OCI-LY1 (cell line): ENCODE data around the gene PGRMC2.

Experiments
- H2AFZ ChIP-seq: fragments of 200-600 bp; sonication (generic), shearing (Covaris generic); 2 replicates; pipeline ENCODE4 v1.6.0; 2014; ENCODE audit warnings: antibody characterized with exemption, mild to moderate bottlenecking, low read length
- H3F3A ChIP-seq: fragments of 200-600 bp; sonication (generic), shearing (Covaris generic); 2 replicates; pipeline ENCODE4 v1.6.0; 2014; ENCODE audit warnings: mild to moderate bottlenecking, antibody characterized with exemption, low read length, moderate library complexity; ENCODE audit not compliant: insufficient read depth
- H3K27ac ChIP-seq: fragments of 200-600 bp; sonication (generic); 2 replicates; pipeline ENCODE4 v1.5.1; 2014; ENCODE audit warnings: low read length, mixed run types, mild to moderate bottlenecking, low read depth; ENCODE audit not compliant: poor library complexity, severe bottlenecking
- H3K27me3 ChIP-seq: fragments of 200-600 bp; sonication (generic); 2 replicates; pipeline ENCODE4 v1.6.0; 2014; ENCODE audit warnings: antibody characterized with exemption, mild to moderate bottlenecking, low read length, moderate library complexity; ENCODE audit not compliant: insufficient read depth
- H3K36me3 ChIP-seq: fragments of 200-600 bp; sonication (generic); 2 replicates; pipeline ENCODE4 v1.6.1; 2014; ENCODE audit warnings: mild to moderate bottlenecking, antibody characterized with exemption, low read length, moderate library complexity, mixed read lengths; ENCODE audit not compliant: insufficient read depth
- H3K4me1 ChIP-seq: fragments of 200-600 bp; sonication (generic); 2 replicates; pipeline ENCODE4 v1.5.1; 2014; ENCODE audit warnings: mild to moderate bottlenecking, low read length, moderate library complexity; ENCODE audit not compliant: insufficient read depth, severe bottlenecking
- H3K4me2 ChIP-seq: fragments of 200-600 bp; sonication (generic), shearing (Covaris generic); 2 replicates; pipeline ENCODE4 v1.6.1; 2014; ENCODE audit warnings: low read length
- H3K4me3 ChIP-seq: fragments of 200-600 bp; sonication (generic); 2 replicates; pipeline ENCODE4 v1.5.1; 2014; ENCODE audit warnings: low read length, low read depth, mild to moderate bottlenecking, mixed read lengths; ENCODE audit not compliant: poor library complexity, severe bottlenecking
- H3K79me2 ChIP-seq: fragments of 200-600 bp; shearing (Covaris generic); 2 replicates; pipeline ENCODE4 v1.6.1; 2016; ENCODE audit warnings: mixed run types, low read length, mixed read lengths; ENCODE audit not compliant: insufficient read depth
- H3K9ac ChIP-seq: fragments of 200-600 bp; sonication (generic), shearing (Covaris generic); 2 replicates; pipeline ENCODE4 v1.6.1; 2014; ENCODE audit warnings: mild to moderate bottlenecking, low read length, mixed read lengths
- H3K9me2 ChIP-seq: fragments of 200-600 bp; sonication (generic), shearing (Covaris generic); 2 replicates; pipeline ENCODE4 v1.6.1; 2014; ENCODE audit warnings: low read depth, mild to moderate bottlenecking, low read length, mixed read lengths
- H3K9me3 ChIP-seq: fragments of 200-600 bp; shearing (Covaris generic); 2 replicates; pipeline ENCODE4 v1.6.1; 2014; ENCODE audit warnings: low read length, mixed read lengths
- H4K20me1 ChIP-seq: fragments of 200-600 bp; sonication (generic), shearing (Covaris generic); 2 replicates; pipeline ENCODE4 v1.6.0; 2016; ENCODE audit warnings: mild to moderate bottlenecking, low read length; ENCODE audit not compliant: insufficient read depth
- CTCF ChIP-seq: fragments of 200-600 bp; sonication (generic), shearing (Covaris generic); IDR thresholded peaks from 2 replicates; pipeline ENCODE4 v1.5.1; 2017; ENCODE audit warnings: mild to moderate bottlenecking, antibody characterized with exemption, low read length, moderate library complexity, mixed read lengths
- EZH2 ChIP-seq: fragments of 200-600 bp; sonication (generic), shearing (Covaris generic); IDR thresholded peaks from 2 replicates; pipeline ENCODE4 v1.8.0; 2017; ENCODE audit warnings: borderline replicate concordance, mixed run types, mild to moderate bottlenecking, antibody characterized with exemption, low read length, moderate library complexity, mixed read lengths

Gene PGRMC2

DNA sequence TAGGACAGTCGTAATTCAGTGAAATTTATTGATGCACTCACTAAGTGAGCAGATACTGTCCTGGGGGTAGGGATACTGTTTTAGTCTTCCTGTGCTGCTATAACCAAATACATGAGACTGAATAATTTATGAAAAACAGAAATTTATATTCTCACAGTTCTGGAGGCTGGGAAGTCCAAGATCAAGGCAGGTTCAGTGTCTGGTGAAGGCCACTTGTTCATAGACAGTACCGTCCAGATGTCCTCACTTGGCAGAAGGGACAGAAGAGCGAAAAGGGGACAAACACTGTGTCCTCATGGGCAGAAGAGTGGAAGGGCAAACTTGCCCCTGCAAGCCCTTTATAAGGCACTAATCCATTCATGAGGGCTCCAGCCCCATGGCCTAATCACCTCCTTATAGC lies 45.6 kb downstream of the PGRMC2 start:
- H3K79me2 ChIP-seq: no peaks in the 10 kb centered on the region
- no peaks in the 10 kb centered on the region for H3F3A ChIP-seq
- H3K9me3 ChIP-seq: no peaks in the 10 kb centered on the region
- H3K4me3 ChIP-seq: no peak overlapping the region
- no peak overlapping the region for H3K9ac ChIP-seq
- no peaks in the 10 kb centered on the region for H3K9me2 ChIP-seq
- no peaks in the 10 kb centered on the region for H3K36me3 ChIP-seq
- no peak for TF ChIP-seq CTCF
- no peak for TF ChIP-seq EZH2
- no peak overlapping the region for H2AFZ ChIP-seq
- H3K4me2 ChIP-seq: no peak overlapping the region
- no peak overlapping the region for H3K27ac ChIP-seq
- no peaks in the 10 kb centered on the region for H3K27me3 ChIP-seq
- H3K4me1 ChIP-seq: no peaks in the 10 kb centered on the region
- no peaks in the 10 kb centered on the region for H4K20me1 ChIP-seq

DNA sequence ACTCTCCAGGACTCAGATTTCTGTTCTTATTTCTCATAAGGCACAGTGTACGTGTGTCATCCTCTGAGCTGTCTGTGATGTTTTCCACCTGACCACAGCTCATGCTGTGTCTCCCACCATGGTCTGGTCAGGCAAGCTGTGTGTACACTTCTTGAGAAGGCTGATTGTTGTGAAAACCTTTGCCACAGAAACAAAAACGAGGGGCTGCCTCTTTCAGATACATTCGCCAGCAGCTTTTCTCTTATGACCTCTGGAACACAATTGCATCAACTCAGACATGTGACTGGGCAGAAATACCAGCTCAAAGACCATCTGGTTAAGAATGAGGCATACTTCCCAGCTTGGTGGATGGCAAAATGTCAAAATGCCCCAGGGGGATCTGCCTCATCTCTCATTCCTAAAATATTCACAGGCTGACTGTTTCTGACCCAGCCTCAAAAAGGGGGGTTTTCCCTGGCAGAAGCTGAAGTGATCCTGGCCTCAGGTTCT lies 46.1 kb downstream of the PGRMC2 start:
- Histone ChIP-seq H3K9me3 (no peaks in the 10 kb centered on the region), H3K4me2 (no peak overlapping the region), H3K4me1 (no peaks in the 10 kb centered on the region), H3K27me3 (no peaks in the 10 kb centered on the region), H3K4me3 (no peak overlapping the region), H3K27ac (no peak overlapping the region), H2AFZ (no peak overlapping the region), H4K20me1 (no peaks in the 10 kb centered on the region), H3K9ac (no peak overlapping the region), H3K79me2 (no peaks in the 10 kb centered on the region), H3F3A (no peaks in the 10 kb centered on the region), H3K36me3 (no peaks in the 10 kb centered on the region), H3K9me2 (no peaks in the 10 kb centered on the region)
- no peak for TF ChIP-seq CTCF
- no peak for TF ChIP-seq EZH2

GRCh38 chr4:128241019-128241418 lies 46.6 kb downstream of the PGRMC2 start:
- Histone ChIP-seq H3K9me2 (no peaks in the 10 kb centered on the region), H3K36me3 (no peaks in the 10 kb centered on the region), H3F3A (no peaks in the 10 kb centered on the region), H3K9ac (no peak overlapping the region), H3K79me2 (no peaks in the 10 kb centered on the region), H2AFZ (no peak overlapping the region), H4K20me1 (no peaks in the 10 kb centered on the region), H3K4me1 (no peaks in the 10 kb centered on the region), H3K9me3 (no peaks in the 10 kb centered on the region), H3K27me3 (no peaks in the 10 kb centered on the region), H3K27ac (no peak overlapping the region), H3K4me2 (no peak overlapping the region), H3K4me3 (no peak overlapping the region)
- no peak for TF ChIP-seq CTCF
- no peak for TF ChIP-seq EZH2
